ENCODE results near the gene TMEM17. TPM values are rescaled to one million over a fixed set of nuclear protein-coding genes. Genes with fewer than 3 reads are reported as not detected.

TMEM17 gene
- polyA plus RNA-seq, 1 of the 3 experiments (the other 2 are of a cell fraction): 5.5 TPM

GRCh38 chr2:62512384-62512783 lies 6.4 kb upstream of the TMEM17 start:
- CTCF ChIA-PET: interaction anchor here (1.0 kb wide), 1 partner anchor 55 kb away, joined by 5 read pairs; no protein-coding TSS in a partner anchor
- no peaks in the 10 kb centered on the region for H3K27me3 ChIP-seq (ENCODE audit: insufficient read depth)
- H3K79me2 ChIP-seq (ENCODE audit: insufficient read depth): no peaks in the 10 kb centered on the region
- no peak overlapping the region for H3K27ac ChIP-seq (ENCODE audit: low read depth in 2 of 2, low read length in 1 of 2)
- POLR2A ChIA-PET: no interaction called here
- no peaks in the 10 kb centered on the region for H3K4me1 ChIP-seq (ENCODE audit: control insufficient read depth in 1 of 2, insufficient read depth in 2 of 2, low read depth in 1 of 2, low read length in 1 of 2)
- H3K9me3 ChIP-seq: no peaks in the 10 kb centered on the region
- DNase-seq: no peak
- peak overlapping the region; percentile 33; the same call in 1 of the 2 replicates for H2AFZ ChIP-seq (ENCODE audit: low read depth)
- H4K20me1 ChIP-seq (ENCODE audit: insufficient read depth): no peaks in the 10 kb centered on the region
- H3F3A ChIP-seq (replicated peaks; ENCODE audit: insufficient read depth): no peaks in the 10 kb centered on the region
- H3K9me2 ChIP-seq: no peaks in the 10 kb centered on the region
- H3K4me2 ChIP-seq: no peak overlapping the region
- TF ChIP-seq TEAD4 (IDR thresholded peaks at IDR 0.05; ENCODE audit: borderline replicate concordance, insufficient read depth) (no peak), NRF1 (IDR thresholded peaks at IDR 0.05; ENCODE audit: low read depth, low read length) (no peak), CTCF (IDR thresholded peaks at IDR 0.05) (no peak), POLR2AphosphoS5 (IDR thresholded peaks at IDR 0.05; ENCODE audit: low read depth, low read length) (no peak)
- 83% methylated on average over 4 of the region's 4 CpGs for WGBS (ENCODE audit: low lambda C conversion rate)
- H3K4me3 ChIP-seq (ENCODE audit: low read depth in 2 of 2, low read length in 1 of 2): no peak overlapping the region
- H3K9ac ChIP-seq: no peak overlapping the region
- H3K36me3 ChIP-seq (replicated peaks in 1 of 2; ENCODE audit: control insufficient read depth in 1 of 2, insufficient read depth in 2 of 2, low read length in 1 of 2): no peaks in the 10 kb centered on the region

- DNase-seq: no peak
- Histone ChIP-seq H3K9ac (no peak overlapping the region), H3F3A (replicated peaks; ENCODE audit: insufficient read depth) (peaks cover 3% of the 10 kb centered on the region), H2AFZ (ENCODE audit: low read depth) (no peak overlapping the region), H3K9me2 (no peaks in the 10 kb centered on the region), H3K27me3 (ENCODE audit: insufficient read depth) (no peaks in the 10 kb centered on the region), H3K9me3 (no peaks in the 10 kb centered on the region), H4K20me1 (ENCODE audit: insufficient read depth) (no peaks in the 10 kb centered on the region), H3K4me1 (ENCODE audit: control insufficient read depth in 1 of 2, insufficient read depth in 2 of 2, low read depth in 1 of 2, low read length in 1 of 2) (no peaks in the 10 kb centered on the region; a peak in 1 of 4 replicates), H3K4me2 (no peak overlapping the region), H3K79me2 (ENCODE audit: insufficient read depth) (no peaks in the 10 kb centered on the region), H3K4me3 (ENCODE audit: low read depth in 2 of 2, low read length in 1 of 2) (no peak overlapping the region), H3K27ac (ENCODE audit: low read depth in 2 of 2, low read length in 1 of 2) (no peak overlapping the region), H3K36me3 (replicated peaks in 1 of 2; ENCODE audit: control insufficient read depth in 1 of 2, insufficient read depth in 2 of 2, low read length in 1 of 2) (no peaks in the 10 kb centered on the region)
- POLR2A ChIA-PET: no interaction called here
- CTCF ChIA-PET: interaction anchor here (0.6 to 1.0 kb wide), 2 partner anchors 55 to 376 kb away, joined by 3 to 5 read pairs; no protein-coding TSS in a partner anchor
- WGBS (ENCODE audit: low lambda C conversion rate): 71% methylated on average over 6 of the region's 6 CpGs
- TF ChIP-seq ELF1 (IDR thresholded peaks at IDR 0.05): no peak
- no peak for TF ChIP-seq MEF2A (IDR thresholded peaks at IDR 0.05; ENCODE audit: borderline replicate concordance, low read depth)
- no peak for TF ChIP-seq USF2 (IDR thresholded peaks at IDR 0.05; ENCODE audit: borderline replicate concordance, low read depth, low read length)
- TF ChIP-seq REST (IDR thresholded peaks at IDR 0.05; ENCODE audit: low read depth, low read length): no peak
- TF ChIP-seq NRF1 (IDR thresholded peaks at IDR 0.05; ENCODE audit: low read depth, low read length): no peak
- no peak for TF ChIP-seq MAX (IDR thresholded peaks at IDR 0.05; ENCODE audit: low read depth)
- TF ChIP-seq CTCF (IDR thresholded peaks at IDR 0.05): no peak
- TF ChIP-seq ZBTB33 (IDR thresholded peaks at IDR 0.05; ENCODE audit: borderline replicate concordance, low read depth): no peak
- no peak for TF ChIP-seq MXI1 (IDR thresholded peaks at IDR 0.05; ENCODE audit: low read depth, low read length)
- TF ChIP-seq EP300 (IDR thresholded peaks at IDR 0.05; ENCODE audit: borderline replicate concordance in 1 of 2, low read depth in 1 of 2, low read length in 1 of 2): no peak
- no peak for TF ChIP-seq SMC3 (IDR thresholded peaks at IDR 0.05; ENCODE audit: low read depth, low read length)
- no peak for TF ChIP-seq EZH2phosphoT487 (IDR thresholded peaks at IDR 0.05; ENCODE audit: borderline replicate concordance, low read depth)
- no peak for TF ChIP-seq RAD21 (IDR thresholded peaks at IDR 0.05; ENCODE audit: low read length)
These were observed 5.6 kb upstream of the TMEM17 start for GRCh38 chr2:62511636-62512035.

Data from SK-N-SH (cell line).